ENCODE data around the gene MGMT.

DNA sequence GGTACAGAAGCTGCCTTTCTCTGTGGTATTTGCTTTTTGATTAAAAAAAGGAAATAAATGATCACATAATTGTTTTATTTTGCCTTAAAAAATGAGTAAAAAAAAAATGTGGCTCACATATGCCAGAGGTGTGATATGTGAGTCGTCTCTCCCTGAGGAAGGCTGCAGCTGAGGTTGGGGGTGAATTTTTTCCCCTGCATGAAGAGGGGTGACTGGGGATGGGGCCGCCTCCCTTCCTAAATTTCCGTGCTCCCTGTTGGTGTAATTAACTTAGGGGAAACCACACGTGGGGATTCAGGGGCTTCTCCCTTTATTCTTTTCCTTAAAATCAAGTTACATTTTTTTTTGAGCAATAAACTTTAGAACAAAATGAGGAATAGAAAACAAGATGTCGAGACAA is 35.4 kb downstream of the MGMT start:
- no peak for TF ChIP-seq POLR2A (IDR thresholded peaks at IDR 0.05)
- TF ChIP-seq, protein P1, sequence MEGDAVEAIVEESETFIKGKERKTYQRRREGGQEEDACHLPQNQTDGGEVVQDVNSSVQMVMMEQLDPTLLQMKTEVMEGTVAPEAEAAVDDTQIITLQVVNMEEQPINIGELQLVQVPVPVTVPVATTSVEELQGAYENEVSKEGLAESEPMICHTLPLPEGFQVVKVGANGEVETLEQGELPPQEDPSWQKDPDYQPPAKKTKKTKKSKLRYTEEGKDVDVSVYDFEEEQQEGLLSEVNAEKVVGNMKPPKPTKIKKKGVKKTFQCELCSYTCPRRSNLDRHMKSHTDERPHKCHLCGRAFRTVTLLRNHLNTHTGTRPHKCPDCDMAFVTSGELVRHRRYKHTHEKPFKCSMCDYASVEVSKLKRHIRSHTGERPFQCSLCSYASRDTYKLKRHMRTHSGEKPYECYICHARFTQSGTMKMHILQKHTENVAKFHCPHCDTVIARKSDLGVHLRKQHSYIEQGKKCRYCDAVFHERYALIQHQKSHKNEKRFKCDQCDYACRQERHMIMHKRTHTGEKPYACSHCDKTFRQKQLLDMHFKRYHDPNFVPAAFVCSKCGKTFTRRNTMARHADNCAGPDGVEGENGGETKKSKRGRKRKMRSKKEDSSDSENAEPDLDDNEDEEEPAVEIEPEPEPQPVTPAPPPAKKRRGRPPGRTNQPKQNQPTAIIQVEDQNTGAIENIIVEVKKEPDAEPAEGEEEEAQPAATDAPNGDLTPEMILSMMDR (IDR thresholded peaks at IDR 0.05): no peak
